Measurements from ENCODE around the gene FIZ1.

The FIZ1 gene

GRCh38 chr19:55640577-55641425, 41.5 kb upstream of the FIZ1 start, which contains the start of gene ZNF580:
Gene ZNF580, plus strand, starts transcription at chr19:55641002. Its CDS starts 1,507 bp downstream, at chr19:55642509.
- DNase-seq (ENCODE audit: low read depth) = peak; percentile 69
- TF ChIP-seq CTCF (conservative IDR thresholded peaks at IDR 0.05; ENCODE audit: low read length) = no peak
- H3K4me3 ChIP-seq (ENCODE audit: low read length) = peak within 1 kb of the TSS; percentile 70

GRCh38 chr19:55640043-55640576, 40.8 kb upstream of the FIZ1 start:
- peak; percentile 46 for TF ChIP-seq CTCF (conservative IDR thresholded peaks at IDR 0.05; ENCODE audit: low read length)
- H3K4me3 ChIP-seq (ENCODE audit: low read length) = peak overlapping the region; percentile 70
- DNase-seq (ENCODE audit: low read depth) = peak; percentile 68

GRCh38 chr19:55638864-55639359, 39.6 kb upstream of the FIZ1 start:
- peak; percentile 49 for TF ChIP-seq CTCF (conservative IDR thresholded peaks at IDR 0.05; ENCODE audit: low read length)
- DNase-seq (ENCODE audit: low read depth) = peak; percentile 37
- no peak overlapping the region for H3K4me3 ChIP-seq (ENCODE audit: low read length)

DNA sequence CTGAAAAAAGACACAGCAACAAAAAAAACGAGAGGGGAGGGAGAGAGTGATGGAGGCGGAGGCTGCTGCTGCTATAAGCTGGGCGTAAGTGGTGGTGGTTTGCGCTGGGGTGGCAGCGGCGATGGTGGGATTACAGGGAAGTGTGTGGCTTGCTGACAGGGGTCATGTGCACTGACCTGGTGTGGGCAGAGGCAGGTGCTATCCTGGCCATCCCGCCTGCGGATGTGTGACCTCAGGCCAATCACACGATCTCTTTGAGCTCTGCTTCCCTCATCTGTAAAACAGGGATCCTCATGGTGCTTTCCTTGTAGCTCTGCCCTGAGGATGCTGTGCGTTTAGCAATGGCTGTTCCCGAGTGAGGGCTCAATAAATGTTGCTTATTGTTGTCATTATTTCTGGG, 38.2 kb upstream of the FIZ1 start:
- TF ChIP-seq CTCF (conservative IDR thresholded peaks at IDR 0.05; ENCODE audit: low read length) = no peak
- no peak overlapping the region for H3K4me3 ChIP-seq (ENCODE audit: low read length)
- DNase-seq (ENCODE audit: low read depth) = no peak

DNA sequence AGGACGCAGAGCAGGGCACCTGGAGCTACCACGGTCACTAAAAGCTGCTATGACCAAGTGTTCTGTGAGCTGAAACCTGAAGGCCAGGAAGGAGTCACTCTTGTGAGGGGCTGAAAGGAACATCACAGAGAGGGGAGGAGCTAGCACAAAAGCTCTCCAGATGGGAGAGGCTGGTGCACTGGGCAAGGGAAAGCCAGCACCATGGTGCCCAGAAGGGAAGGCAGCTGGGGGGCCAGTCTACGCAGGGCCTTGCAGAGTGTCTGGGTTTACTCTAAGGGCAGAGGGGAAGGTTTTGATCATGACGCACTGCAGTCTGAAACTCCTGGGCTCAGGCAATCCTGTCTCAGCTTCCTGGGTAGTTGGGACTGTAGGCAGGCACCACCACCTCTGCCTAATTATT, 37.4 kb upstream of the FIZ1 start:
- TF ChIP-seq CTCF (conservative IDR thresholded peaks at IDR 0.05; ENCODE audit: low read length) = no peak
- peak overlapping the region; percentile 100 for H3K4me3 ChIP-seq (ENCODE audit: low read length)
- no peak for DNase-seq (ENCODE audit: low read depth)

DNA sequence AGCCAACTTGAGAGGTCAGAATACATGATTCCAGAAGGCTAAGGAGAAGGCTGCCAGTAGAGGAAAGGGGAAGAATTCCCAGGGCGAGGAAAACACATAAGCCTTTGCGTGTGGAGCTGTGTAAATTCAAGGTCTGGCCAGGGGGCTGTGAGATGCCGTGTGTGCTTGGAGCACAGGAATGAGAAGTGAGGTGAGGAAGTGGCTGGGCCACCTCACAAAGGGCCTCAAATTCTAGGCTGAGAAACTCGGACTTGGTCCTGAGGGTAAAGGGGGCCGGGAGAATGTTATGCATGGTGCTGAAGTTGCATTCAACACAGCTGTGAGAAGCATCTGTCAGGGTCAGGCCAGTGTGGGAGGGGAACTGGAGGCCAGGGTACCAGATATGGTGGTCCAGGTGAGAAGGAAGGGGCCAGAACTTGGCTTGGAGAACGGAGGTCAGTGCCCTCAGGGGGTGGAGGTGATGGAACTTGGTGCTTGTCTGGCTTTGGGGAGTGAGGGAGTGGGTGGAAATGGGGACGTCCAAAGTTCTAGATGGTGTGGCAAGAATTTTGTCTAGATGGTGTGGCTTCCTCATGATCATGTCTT, 36.6 kb upstream of the FIZ1 start:
- no peak for TF ChIP-seq CTCF (conservative IDR thresholded peaks at IDR 0.05; ENCODE audit: low read length)
- H3K4me3 ChIP-seq (ENCODE audit: low read length) = peak overlapping the region; percentile 100
- no peak for DNase-seq (ENCODE audit: low read depth)
